Measurements from ENCODE around the gene TRAF7. TPM values are rescaled to one million over a fixed set of nuclear protein-coding genes. Genes with fewer than 3 reads are reported as not detected.

The TRAF7 gene
- total and polyA plus RNA-seq, 2 of the 13 experiments (the other 11 are each of a cell fraction or from before 2014, with no cell fraction given): 47.9 to 65.6 TPM

DNA sequence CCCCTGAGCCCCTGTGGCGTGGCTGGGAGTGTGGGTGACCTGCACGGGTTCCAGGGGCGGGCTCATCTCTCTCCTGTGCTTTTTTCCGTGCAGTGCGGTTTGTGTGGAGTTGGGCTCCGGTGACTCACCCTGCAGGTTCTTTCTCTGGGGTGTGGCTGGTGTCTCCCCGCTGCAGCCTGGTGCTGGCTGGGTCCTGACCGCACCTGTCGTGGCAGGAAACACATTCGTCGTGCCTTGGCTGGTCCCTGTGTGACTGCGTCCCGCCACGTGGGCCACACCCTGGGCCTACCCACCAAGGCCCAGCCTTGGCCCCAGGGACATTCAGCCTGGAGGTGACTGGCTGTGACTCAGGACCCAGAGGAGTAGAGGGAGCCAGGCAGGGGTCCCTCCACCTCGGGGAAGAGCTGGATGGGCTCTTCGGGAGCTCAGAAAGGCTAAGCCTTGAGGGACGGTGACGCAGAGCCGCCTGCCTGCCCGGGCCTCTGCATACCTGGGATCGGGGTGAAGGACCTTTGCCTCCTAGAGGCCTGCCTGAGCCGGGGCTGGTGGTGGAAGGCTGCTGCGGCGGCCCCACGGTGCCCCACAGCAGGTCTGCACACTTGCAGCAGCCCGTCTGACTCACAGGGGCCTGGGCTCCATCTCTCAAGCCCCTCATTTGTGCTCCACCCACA lies 7.8 kb downstream of the TRAF7 start (continued):
- TF ChIP-seq, protein P1, sequence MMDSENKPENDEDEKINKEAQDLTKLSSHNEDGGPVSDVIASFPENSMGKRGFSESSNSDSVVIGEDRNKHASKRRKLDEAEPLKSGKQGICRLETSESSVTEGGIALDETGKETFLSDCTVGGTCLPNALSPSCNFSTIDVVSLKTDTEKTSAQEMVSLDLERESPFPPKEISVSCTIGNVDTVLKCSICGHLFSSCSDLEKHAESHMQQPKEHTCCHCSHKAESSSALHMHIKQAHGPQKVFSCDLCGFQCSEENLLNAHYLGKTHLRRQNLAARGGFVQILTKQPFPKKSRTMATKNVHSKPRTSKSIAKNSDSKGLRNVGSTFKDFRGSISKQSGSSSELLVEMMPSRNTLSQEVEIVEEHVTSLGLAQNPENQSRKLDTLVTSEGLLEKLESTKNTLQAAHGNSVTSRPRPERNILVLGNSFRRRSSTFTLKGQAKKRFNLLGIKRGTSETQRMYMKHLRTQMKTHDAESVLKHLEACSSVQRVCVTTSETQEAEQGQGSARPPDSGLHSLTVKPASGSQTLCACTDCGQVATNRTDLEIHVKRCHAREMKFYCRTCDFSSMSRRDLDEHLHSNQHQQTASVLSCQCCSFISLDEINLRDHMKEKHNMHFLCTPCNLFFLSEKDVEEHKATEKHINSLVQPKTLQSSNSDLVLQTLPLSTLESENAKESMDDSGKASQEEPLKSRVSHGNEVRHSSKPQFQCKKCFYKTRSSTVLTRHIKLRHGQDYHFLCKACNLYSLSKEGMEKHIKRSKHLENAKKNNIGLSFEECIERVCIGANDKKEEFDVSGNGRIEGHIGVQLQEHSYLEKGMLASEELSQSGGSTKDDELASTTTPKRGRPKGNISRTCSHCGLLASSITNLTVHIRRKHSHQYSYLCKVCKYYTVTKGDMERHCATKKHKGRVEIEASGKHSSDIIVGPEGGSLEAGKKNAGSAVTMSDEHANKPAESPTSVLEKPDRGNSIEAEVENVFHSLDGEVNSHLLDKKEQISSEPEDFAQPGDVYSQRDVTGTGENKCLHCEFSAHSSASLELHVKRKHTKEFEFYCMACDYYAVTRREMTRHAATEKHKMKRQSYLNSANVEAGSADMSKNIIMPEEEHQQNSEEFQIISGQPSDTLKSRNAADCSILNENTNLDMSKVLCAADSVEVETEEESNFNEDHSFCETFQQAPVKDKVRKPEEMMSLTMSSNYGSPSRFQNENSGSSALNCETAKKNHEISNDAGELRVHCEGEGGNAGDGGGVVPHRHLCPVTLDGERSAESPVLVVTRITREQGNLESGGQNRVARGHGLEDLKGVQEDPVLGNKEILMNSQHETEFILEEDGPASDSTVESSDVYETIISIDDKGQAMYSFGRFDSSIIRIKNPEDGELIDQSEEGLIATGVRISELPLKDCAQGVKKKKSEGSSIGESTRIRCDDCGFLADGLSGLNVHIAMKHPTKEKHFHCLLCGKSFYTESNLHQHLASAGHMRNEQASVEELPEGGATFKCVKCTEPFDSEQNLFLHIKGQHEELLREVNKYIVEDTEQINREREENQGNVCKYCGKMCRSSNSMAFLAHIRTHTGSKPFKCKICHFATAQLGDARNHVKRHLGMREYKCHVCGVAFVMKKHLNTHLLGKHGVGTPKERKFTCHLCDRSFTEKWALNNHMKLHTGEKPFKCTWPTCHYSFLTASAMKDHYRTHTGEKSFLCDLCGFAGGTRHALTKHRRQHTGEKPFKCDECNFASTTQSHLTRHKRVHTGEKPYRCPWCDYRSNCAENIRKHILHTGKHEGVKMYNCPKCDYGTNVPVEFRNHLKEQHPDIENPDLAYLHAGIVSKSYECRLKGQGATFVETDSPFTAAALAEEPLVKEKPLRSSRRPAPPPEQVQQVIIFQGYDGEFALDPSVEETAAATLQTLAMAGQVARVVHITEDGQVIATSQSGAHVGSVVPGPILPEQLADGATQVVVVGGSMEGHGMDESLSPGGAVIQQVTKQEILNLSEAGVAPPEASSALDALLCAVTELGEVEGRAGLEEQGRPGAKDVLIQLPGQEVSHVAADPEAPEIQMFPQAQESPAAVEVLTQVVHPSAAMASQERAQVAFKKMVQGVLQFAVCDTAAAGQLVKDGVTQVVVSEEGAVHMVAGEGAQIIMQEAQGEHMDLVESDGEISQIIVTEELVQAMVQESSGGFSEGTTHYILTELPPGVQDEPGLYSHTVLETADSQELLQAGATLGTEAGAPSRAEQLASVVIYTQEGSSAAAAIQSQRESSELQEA (CRISPR knock-in tag; IDR thresholded peaks at IDR 0.05; ENCODE audit: not compliant biosample characterization): no peak
- TF ChIP-seq POLR2AphosphoS5 (IDR thresholded peaks at IDR 0.05; ENCODE audit: low read depth, low read length): no peak
- no peak for TF ChIP-seq FOSL1 (CRISPR knock-in tag; IDR thresholded peaks at IDR 0.05; ENCODE audit: borderline replicate concordance)
- TF ChIP-seq, protein P2, sequence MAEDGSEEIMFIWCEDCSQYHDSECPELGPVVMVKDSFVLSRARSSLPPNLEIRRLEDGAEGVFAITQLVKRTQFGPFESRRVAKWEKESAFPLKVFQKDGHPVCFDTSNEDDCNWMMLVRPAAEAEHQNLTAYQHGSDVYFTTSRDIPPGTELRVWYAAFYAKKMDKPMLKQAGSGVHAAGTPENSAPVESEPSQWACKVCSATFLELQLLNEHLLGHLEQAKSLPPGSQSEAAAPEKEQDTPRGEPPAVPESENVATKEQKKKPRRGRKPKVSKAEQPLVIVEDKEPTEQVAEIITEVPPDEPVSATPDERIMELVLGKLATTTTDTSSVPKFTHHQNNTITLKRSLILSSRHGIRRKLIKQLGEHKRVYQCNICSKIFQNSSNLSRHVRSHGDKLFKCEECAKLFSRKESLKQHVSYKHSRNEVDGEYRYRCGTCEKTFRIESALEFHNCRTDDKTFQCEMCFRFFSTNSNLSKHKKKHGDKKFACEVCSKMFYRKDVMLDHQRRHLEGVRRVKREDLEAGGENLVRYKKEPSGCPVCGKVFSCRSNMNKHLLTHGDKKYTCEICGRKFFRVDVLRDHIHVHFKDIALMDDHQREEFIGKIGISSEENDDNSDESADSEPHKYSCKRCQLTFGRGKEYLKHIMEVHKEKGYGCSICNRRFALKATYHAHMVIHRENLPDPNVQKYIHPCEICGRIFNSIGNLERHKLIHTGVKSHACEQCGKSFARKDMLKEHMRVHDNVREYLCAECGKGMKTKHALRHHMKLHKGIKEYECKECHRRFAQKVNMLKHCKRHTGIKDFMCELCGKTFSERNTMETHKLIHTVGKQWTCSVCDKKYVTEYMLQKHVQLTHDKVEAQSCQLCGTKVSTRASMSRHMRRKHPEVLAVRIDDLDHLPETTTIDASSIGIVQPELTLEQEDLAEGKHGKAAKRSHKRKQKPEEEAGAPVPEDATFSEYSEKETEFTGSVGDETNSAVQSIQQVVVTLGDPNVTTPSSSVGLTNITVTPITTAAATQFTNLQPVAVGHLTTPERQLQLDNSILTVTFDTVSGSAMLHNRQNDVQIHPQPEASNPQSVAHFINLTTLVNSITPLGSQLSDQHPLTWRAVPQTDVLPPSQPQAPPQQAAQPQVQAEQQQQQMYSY (CRISPR knock-in tag; IDR thresholded peaks at IDR 0.05): no peak
- TF ChIP-seq CBX5 (CRISPR knock-in tag; IDR thresholded peaks at IDR 0.05; ENCODE audit: borderline replicate concordance): no peak; the same call in 1 of the 2 replicates
- no peak for TF ChIP-seq TOPORS (CRISPR knock-in tag; IDR thresholded peaks at IDR 0.05)
- TF ChIP-seq SIX4 (CRISPR knock-in tag; IDR thresholded peaks at IDR 0.05): no peak
- TF ChIP-seq SUZ12 (IDR thresholded peaks at IDR 0.05; ENCODE audit: low read depth, low read length): no peak
- TF ChIP-seq, protein P3, sequence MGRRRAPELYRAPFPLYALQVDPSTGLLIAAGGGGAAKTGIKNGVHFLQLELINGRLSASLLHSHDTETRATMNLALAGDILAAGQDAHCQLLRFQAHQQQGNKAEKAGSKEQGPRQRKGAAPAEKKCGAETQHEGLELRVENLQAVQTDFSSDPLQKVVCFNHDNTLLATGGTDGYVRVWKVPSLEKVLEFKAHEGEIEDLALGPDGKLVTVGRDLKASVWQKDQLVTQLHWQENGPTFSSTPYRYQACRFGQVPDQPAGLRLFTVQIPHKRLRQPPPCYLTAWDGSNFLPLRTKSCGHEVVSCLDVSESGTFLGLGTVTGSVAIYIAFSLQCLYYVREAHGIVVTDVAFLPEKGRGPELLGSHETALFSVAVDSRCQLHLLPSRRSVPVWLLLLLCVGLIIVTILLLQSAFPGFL (CRISPR knock-in tag; IDR thresholded peaks at IDR 0.05): no peak
- no peak for TF ChIP-seq TBX3 (IDR thresholded peaks at IDR 0.05; ENCODE audit: borderline replicate concordance)
- TF ChIP-seq, protein P4, sequence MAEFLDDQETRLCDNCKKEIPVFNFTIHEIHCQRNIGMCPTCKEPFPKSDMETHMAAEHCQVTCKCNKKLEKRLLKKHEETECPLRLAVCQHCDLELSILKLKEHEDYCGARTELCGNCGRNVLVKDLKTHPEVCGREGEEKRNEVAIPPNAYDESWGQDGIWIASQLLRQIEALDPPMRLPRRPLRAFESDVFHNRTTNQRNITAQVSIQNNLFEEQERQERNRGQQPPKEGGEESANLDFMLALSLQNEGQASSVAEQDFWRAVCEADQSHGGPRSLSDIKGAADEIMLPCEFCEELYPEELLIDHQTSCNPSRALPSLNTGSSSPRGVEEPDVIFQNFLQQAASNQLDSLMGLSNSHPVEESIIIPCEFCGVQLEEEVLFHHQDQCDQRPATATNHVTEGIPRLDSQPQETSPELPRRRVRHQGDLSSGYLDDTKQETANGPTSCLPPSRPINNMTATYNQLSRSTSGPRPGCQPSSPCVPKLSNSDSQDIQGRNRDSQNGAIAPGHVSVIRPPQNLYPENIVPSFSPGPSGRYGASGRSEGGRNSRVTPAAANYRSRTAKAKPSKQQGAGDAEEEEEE (CRISPR knock-in tag; IDR thresholded peaks at IDR 0.05; ENCODE audit: borderline replicate concordance): no peak
- no peak for TF ChIP-seq ZNF792 (CRISPR knock-in tag; IDR thresholded peaks at IDR 0.05)
- no peak for TF ChIP-seq ZNF83 (CRISPR knock-in tag; IDR thresholded peaks at IDR 0.05; ENCODE audit: borderline replicate concordance)
- TF ChIP-seq, protein P5, sequence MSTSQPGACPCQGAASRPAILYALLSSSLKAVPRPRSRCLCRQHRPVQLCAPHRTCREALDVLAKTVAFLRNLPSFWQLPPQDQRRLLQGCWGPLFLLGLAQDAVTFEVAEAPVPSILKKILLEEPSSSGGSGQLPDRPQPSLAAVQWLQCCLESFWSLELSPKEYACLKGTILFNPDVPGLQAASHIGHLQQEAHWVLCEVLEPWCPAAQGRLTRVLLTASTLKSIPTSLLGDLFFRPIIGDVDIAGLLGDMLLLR (CRISPR knock-in tag; IDR thresholded peaks at IDR 0.05): peak; percentile 59; the same call in 1 of the 2 replicates
